Parathyroid adenoma (tissue), 2 donors: Measurements from ENCODE around the gene TDRD10.

ENCODE experiments used
- H2AFZ ChIP-seq: fragments of 300-600 bp; sonication (generic); one replicate; pipeline ENCODE4 v1.7.0; 2017; ENCODE audit warnings: antibody characterized with exemption, mild to moderate bottlenecking
- H3K27ac ChIP-seq: fragments of 300-600 bp; sonication (generic); one replicate; pipeline ENCODE4 v1.7.0; 2017
- H3K27me3 ChIP-seq: fragments of 300-600 bp; sonication (generic); one replicate; pipeline ENCODE4 v1.7.0; 2017; ENCODE audit warnings: low read length; ENCODE audit not compliant: control insufficient read depth, insufficient read depth
- H3K36me3 ChIP-seq: fragments of 300-600 bp; sonication (generic); one replicate; pipeline ENCODE4 v1.7.0; 2017; ENCODE audit warnings: low read length; ENCODE audit not compliant: control insufficient read depth, insufficient read depth
- H3K4me1 ChIP-seq: fragments of 300-600 bp; sonication (generic); one replicate; pipeline ENCODE4 v1.7.0; 2017; ENCODE audit warnings: control low read depth
- H3K4me2 ChIP-seq: fragments of 300-600 bp; sonication (generic); one replicate; pipeline ENCODE4 v1.7.0; 2017; ENCODE audit warnings: low read length
- H3K4me3 ChIP-seq: fragments of 300-600 bp; sonication (generic); one replicate; pipeline ENCODE4 v1.7.0; 2017; ENCODE audit warnings: low read depth, low read length
- H3K79me2 ChIP-seq: fragments of 300-600 bp; sonication (generic); one replicate; pipeline ENCODE4 v1.7.0; 2017; ENCODE audit warnings: control low read depth
- H3K9ac ChIP-seq: fragments of 300-600 bp; sonication (generic); one replicate; pipeline ENCODE4 v1.7.0; 2017; ENCODE audit warnings: mild to moderate bottlenecking
- H3K9me3 ChIP-seq: fragments of 300-600 bp; sonication (generic); one replicate; pipeline ENCODE4 v1.7.0; 2017; ENCODE audit warnings: low read length; ENCODE audit not compliant: control insufficient read depth
- TF ChIP-seq, protein P1 (sequence below): fragments of 300-600 bp; sonication (generic); IDR thresholded peaks from one replicate; pipeline ENCODE4 v1.7.0; 2017; ENCODE audit warnings: antibody characterized with exemption, mild to moderate bottlenecking
- donor health status: primary hyperparathyroidism.

Gene TDRD10

DNA sequence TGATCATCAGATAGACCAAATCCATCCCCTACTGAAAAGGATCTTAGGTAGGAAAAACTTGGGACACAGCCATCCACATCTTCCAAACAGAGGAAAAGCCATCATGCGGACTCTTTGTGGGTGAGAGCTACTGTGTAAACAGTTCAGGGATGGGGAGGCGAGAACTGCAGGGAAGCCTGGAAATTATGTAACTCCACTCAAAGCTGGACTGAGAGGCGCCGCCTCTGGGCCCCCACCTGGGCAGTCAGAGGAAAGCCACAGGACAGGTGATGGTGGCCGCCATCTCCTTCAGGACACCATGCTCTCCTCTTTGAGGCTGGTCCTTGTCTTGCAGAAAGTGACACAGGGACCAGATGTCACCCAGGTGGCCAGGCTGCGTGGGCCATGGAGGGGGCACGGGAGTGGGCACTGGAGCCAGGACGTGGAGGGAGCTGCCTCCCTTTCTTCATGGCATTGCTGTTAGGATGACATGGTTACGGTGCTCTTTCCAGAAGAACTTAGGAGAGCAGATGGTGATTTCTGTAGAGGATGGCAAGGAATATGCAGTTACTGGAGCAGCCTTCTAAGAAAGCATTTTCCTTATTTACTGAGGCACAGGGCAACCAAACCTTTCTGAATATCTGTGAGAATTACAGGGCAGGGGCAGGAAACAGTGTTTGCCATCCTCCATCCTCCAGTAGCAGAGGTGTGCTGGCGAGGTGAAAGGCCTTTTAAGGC, 32.0 kb upstream of the TDRD10 start:
- Histone ChIP-seq H3K36me3 (no peaks in the 10 kb centered on the region), H2AFZ (no peak overlapping the region), H3K4me2 (no peak overlapping the region), H3K79me2 (no peaks in the 10 kb centered on the region), H3K4me3 (no peak overlapping the region), H3K27ac (no peak overlapping the region), H3K9me3 (no peaks in the 10 kb centered on the region), H3K9ac (no peak overlapping the region), H3K4me1 (no peaks in the 10 kb centered on the region), H3K27me3 (no peaks in the 10 kb centered on the region)
- TF ChIP-seq, protein P1, sequence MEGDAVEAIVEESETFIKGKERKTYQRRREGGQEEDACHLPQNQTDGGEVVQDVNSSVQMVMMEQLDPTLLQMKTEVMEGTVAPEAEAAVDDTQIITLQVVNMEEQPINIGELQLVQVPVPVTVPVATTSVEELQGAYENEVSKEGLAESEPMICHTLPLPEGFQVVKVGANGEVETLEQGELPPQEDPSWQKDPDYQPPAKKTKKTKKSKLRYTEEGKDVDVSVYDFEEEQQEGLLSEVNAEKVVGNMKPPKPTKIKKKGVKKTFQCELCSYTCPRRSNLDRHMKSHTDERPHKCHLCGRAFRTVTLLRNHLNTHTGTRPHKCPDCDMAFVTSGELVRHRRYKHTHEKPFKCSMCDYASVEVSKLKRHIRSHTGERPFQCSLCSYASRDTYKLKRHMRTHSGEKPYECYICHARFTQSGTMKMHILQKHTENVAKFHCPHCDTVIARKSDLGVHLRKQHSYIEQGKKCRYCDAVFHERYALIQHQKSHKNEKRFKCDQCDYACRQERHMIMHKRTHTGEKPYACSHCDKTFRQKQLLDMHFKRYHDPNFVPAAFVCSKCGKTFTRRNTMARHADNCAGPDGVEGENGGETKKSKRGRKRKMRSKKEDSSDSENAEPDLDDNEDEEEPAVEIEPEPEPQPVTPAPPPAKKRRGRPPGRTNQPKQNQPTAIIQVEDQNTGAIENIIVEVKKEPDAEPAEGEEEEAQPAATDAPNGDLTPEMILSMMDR, result no peak

DNA sequence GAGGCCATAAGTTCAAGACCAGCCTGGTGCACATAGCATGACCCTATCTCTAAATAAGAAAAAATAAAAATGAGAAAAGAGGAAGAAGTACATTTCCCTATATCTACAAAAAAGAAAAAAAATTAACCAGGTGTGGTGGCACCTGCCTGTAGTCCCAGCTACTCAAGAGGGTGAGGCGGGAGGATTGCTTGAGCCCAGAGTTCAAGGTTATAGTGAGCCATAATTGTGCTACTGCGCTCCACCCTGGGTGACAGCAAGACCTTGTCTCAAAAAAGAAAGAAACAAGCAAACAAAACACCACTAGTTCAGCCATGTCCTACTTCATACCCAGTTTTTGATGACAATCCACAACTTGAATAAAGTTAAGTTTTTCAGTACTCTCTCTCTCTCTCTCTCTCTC, 30.7 kb upstream of the TDRD10 start:
- TF ChIP-seq, protein P1, result no peak
- no peaks in the 10 kb centered on the region for H3K27me3 ChIP-seq
- H3K4me2 ChIP-seq, result no peak overlapping the region

DNA sequence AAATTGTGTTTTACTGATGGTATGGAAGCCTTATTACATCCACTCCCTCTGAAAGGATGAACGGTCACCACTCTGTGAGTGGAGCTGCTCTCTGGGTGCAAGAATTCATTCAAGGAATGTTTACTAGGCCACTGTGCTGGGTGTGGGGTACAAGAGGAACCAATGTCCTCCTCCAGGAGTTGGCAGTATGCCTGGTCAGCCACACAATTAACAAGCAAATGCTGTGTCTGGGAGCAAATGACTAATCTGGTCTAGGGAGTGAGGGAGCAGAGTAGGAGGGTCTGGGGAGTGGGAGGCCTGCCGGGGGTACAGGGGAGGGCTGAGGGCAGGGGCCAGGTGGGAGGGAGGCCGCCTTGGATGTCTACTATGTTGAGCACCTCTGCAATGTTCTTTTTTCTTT, 27.2 kb upstream of the TDRD10 start:
- Histone ChIP-seq H3K9ac (no peak overlapping the region), H3K36me3 (no peaks in the 10 kb centered on the region), H2AFZ (no peak overlapping the region), H3K79me2 (no peaks in the 10 kb centered on the region), H3K9me3 (no peaks in the 10 kb centered on the region), H3K27ac (no peak overlapping the region), H3K4me2 (no peak overlapping the region), H3K27me3 (no peaks in the 10 kb centered on the region), H3K4me1 (no peaks in the 10 kb centered on the region), H3K4me3 (no peak overlapping the region)
- TF ChIP-seq, protein P1, result no peak

More for the DNA sequence above, 30.7 kb upstream of the TDRD10 start:
- Histone ChIP-seq H3K4me3 (no peak overlapping the region), H3K9me3 (no peaks in the 10 kb centered on the region), H3K27ac (no peak overlapping the region), H3K9ac (no peak overlapping the region), H3K4me1 (no peaks in the 10 kb centered on the region), H3K36me3 (no peaks in the 10 kb centered on the region), H2AFZ (no peak overlapping the region), H3K79me2 (no peaks in the 10 kb centered on the region)

DNA sequence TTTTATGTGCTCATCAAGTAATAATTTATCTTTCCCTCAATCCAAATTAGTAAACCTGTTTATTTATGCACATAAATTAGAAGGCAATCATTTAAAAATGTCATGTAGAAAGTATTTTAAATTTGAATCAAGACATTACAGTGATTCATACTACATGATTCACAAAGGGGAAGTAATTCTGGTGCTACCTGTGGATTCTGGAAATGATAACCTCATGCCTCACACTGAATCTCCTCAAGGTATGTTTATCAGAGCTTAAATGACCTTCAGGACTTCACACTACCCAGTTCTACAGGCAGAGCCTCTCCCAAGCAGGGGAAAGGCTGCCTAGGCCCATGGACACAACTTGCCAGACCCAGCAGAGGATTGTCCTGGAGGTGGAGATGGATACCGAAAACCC, 25.2 kb upstream of the TDRD10 start:
- no peak overlapping the region for H3K4me2 ChIP-seq
- no peaks in the 10 kb centered on the region for H3K4me1 ChIP-seq
- no peaks in the 10 kb centered on the region for H3K36me3 ChIP-seq
- H3K79me2 ChIP-seq, result no peaks in the 10 kb centered on the region
- H3K9ac ChIP-seq, result no peak overlapping the region
- H2AFZ ChIP-seq, result no peak overlapping the region
- no peak overlapping the region for H3K4me3 ChIP-seq
- H3K27me3 ChIP-seq, result no peaks in the 10 kb centered on the region
- H3K9me3 ChIP-seq, result no peaks in the 10 kb centered on the region
- H3K27ac ChIP-seq, result no peak overlapping the region
- TF ChIP-seq, protein P1, result no peak

DNA sequence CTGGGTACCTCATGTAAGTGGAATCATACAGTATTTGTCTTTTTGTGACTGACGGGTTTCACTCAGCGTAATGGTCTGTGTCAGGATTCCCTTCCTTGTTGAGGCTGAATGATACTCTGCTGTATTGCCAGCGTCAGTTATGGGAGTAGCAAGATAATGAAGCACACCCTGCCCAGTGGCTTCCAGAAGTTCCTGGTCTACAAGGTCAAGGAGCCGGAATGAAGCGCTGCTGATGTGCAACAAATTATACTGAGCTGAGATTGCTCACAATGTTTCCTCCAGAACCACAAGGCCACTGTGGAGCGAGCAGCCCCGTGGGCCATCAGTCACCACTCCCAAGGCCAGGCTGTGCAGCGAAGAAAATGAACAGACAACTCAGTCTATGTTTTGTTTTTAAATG, 24.0 kb upstream of the TDRD10 start:
- Histone ChIP-seq H3K4me1 (no peaks in the 10 kb centered on the region), H3K4me3 (no peak overlapping the region), H3K9ac (no peak overlapping the region), H3K27me3 (no peaks in the 10 kb centered on the region), H3K4me2 (no peak overlapping the region), H3K36me3 (no peaks in the 10 kb centered on the region), H3K79me2 (no peaks in the 10 kb centered on the region), H3K27ac (no peak overlapping the region), H3K9me3 (no peaks in the 10 kb centered on the region), H2AFZ (no peak overlapping the region)
- TF ChIP-seq, protein P1, result no peak
